Karpas-422 (cell line): ENCODE results near the gene UNC5B. TPM values are rescaled to one million over a fixed set of nuclear protein-coding genes. Genes with fewer than 3 reads are reported as not detected.

Source experiments
- DNase-seq: peaks from one replicate; pipeline ENCODE4 v3.0.0-alpha.2; 2015
- H2AFZ ChIP-seq: fragments of 200-600 bp; sonication (generic); 2 replicates; pipeline ENCODE4 v1.6.1; 2014; ENCODE audit warnings: antibody characterized with exemption, low read length, mixed read lengths
- H3K27ac ChIP-seq: fragments of 200-600 bp; sonication (generic); 2 replicates; pipeline ENCODE4 v1.5.1; 2014; ENCODE audit warnings: mild to moderate bottlenecking, low read length, moderate library complexity
- H3K27me3 ChIP-seq: fragments of 200-600 bp; sonication (generic); 2 replicates; pipeline ENCODE4 v1.6.1; 2014; ENCODE audit warnings: low read length, mixed read lengths
- H3K36me3 ChIP-seq: fragments of 200-600 bp; sonication (generic); 2 replicates; pipeline ENCODE4 v1.6.1; 2014; ENCODE audit warnings: low read length, mixed read lengths; ENCODE audit not compliant: insufficient read depth
- H3K4me1 ChIP-seq: fragments of 200-600 bp; sonication (generic); 2 replicates; pipeline ENCODE4 v1.6.1; 2014; ENCODE audit warnings: mild to moderate bottlenecking, low read length, mixed read lengths
- H3K4me2 ChIP-seq: fragments of 200-600 bp; sonication (generic); 2 replicates; pipeline ENCODE4 v1.6.1; 2014; ENCODE audit warnings: low read length, low read depth, mild to moderate bottlenecking; ENCODE audit not compliant: poor library complexity, severe bottlenecking
- H3K4me3 ChIP-seq: fragments of 200-600 bp; sonication (generic); 2 replicates; pipeline ENCODE4 v1.5.1; 2014; ENCODE audit warnings: mild to moderate bottlenecking, antibody characterized with exemption, low read length, mixed read lengths
- H3K79me2 ChIP-seq: fragments of 200-600 bp; sonication (generic); 2 replicates; pipeline ENCODE4 v1.6.1; 2014; ENCODE audit warnings: mild to moderate bottlenecking, low read length, mixed read lengths
- H3K9ac ChIP-seq: fragments of 200-600 bp; sonication (generic); 2 replicates; pipeline ENCODE4 v1.6.0; 2014; ENCODE audit warnings: low read length
- H3K9me2 ChIP-seq: fragments of 200-600 bp; sonication (generic), shearing (Covaris generic); replicated peaks from 2 replicates; pipeline ENCODE4 v1.6.0; 2014; ENCODE audit warnings: mild to moderate bottlenecking, low read length, moderate library complexity; ENCODE audit not compliant: insufficient read depth
- H3K9me3 ChIP-seq: fragments of 300-700, 200-600 bp; sonication (generic); 2 replicates; pipeline ENCODE4 v1.6.1; 2014; ENCODE audit warnings: low read length, mixed read lengths
- H4K20me1 ChIP-seq: fragments of 200-600 bp; sonication (generic); 2 replicates; pipeline ENCODE4 v1.6.1; 2014; ENCODE audit warnings: mild to moderate bottlenecking, antibody characterized with exemption, low read length, low read depth; ENCODE audit not compliant: insufficient read depth
- total RNA-seq: library from RNA; depleted of rRNA; stranded (reverse); fragments of >200 nt; shearing (Covaris generic); gene quantifications from 2 replicates; pipeline ENCODE4 v1.2.3, GENCODE V29; 2014; ENCODE audit warnings: low replicate concordance

Gene UNC5B
- total RNA-seq, 1 experiment from 2014 or later: not detected

DNA sequence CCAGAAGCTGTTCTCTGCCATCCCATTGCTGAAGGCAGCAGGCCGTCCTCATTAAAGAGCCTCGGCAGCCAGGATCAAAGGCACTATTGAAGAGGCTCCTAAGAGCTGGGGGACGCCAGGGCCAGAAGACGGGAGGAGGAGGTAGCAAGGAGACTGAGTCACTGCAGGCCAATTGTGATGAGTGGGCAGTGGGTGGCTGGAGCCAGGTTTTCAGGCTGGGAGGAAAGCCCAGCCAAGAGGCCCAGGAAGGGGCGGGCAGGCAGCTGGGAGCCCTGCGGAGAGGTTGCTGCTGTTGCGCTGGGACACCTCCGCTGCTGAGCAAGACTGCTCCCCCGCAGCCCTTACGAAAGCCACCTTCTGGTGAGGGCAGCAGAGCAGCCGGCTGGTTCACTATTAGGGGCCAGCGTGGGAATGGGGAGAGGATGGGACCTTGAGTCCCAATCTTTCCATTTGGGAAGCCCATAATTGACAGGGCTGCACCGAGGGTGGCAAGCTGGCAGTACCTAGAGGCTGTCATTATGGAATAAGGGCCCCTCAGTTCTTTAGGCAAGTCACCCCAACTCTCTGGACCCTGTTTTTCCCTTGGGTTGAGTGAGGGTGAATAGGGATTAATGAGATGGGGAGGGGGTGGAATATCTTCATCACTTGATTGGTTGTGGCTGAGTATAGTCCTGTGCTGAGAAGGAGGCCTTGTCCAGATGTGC, 48.4 kb downstream of the UNC5B start:
- no peaks in the 10 kb centered on the region for H3K36me3 ChIP-seq
- DNase-seq: no peak
- H2AFZ ChIP-seq: no peak overlapping the region
- H3K4me3 ChIP-seq: no peak overlapping the region
- H3K4me1 ChIP-seq: no peaks in the 10 kb centered on the region
- H3K9me3 ChIP-seq: no peaks in the 10 kb centered on the region
- no peaks in the 10 kb centered on the region for H4K20me1 ChIP-seq
- no peaks in the 10 kb centered on the region for H3K27me3 ChIP-seq
- H3K9me2 ChIP-seq: no peaks in the 10 kb centered on the region
- no peak overlapping the region for H3K4me2 ChIP-seq
- no peak overlapping the region for H3K27ac ChIP-seq
- no peaks in the 10 kb centered on the region for H3K79me2 ChIP-seq
- no peak overlapping the region for H3K9ac ChIP-seq

GRCh38 chr10:71262027-71262426, 49.7 kb downstream of the UNC5B start:
- no peaks in the 10 kb centered on the region for H4K20me1 ChIP-seq
- H3K4me1 ChIP-seq: no peaks in the 10 kb centered on the region; the same call in 1 of the 2 replicates
- H3K27me3 ChIP-seq: no peaks in the 10 kb centered on the region
- H2AFZ ChIP-seq: no peak overlapping the region
- no peak overlapping the region for H3K27ac ChIP-seq
- H3K9me2 ChIP-seq: no peaks in the 10 kb centered on the region
- no peak overlapping the region for H3K9ac ChIP-seq
- DNase-seq: no peak
- H3K9me3 ChIP-seq: no peaks in the 10 kb centered on the region
- no peak overlapping the region for H3K4me2 ChIP-seq
- H3K79me2 ChIP-seq: no peaks in the 10 kb centered on the region
- no peak overlapping the region for H3K4me3 ChIP-seq
- no peaks in the 10 kb centered on the region for H3K36me3 ChIP-seq

GRCh38 chr10:71262817-71263216, 50.4 kb downstream of the UNC5B start:
- DNase-seq: no peak
- Histone ChIP-seq H3K4me3 (no peak overlapping the region), H2AFZ (no peak overlapping the region), H3K4me1 (no peaks in the 10 kb centered on the region; the same call in 1 of the 2 replicates), H3K27me3 (no peaks in the 10 kb centered on the region), H3K9me3 (no peaks in the 10 kb centered on the region), H3K9me2 (no peaks in the 10 kb centered on the region), H3K79me2 (no peaks in the 10 kb centered on the region), H3K36me3 (no peaks in the 10 kb centered on the region), H3K27ac (no peak overlapping the region), H3K4me2 (no peak overlapping the region), H3K9ac (no peak overlapping the region), H4K20me1 (no peaks in the 10 kb centered on the region)

DNA sequence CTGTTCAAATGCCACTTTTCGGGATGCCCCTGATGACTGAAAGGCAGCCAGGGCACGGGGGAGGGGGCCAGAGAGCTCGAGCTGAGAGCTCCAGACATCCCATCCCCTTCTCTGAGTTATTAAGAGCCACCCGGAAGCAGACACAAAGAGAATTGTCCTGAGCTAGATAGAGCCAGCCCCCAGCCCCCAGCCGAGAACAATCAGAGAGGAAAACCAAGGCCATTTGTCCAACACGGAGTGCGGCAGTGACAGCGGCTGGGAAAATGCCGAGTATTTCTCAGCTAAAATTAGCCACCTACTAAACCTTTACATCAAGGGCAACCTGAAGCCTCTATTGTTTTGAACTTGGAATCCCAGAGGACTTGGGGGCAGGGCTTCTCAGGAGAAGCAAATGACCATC, 51.0 kb downstream of the UNC5B start:
- no peak overlapping the region for H3K4me2 ChIP-seq

DNA sequence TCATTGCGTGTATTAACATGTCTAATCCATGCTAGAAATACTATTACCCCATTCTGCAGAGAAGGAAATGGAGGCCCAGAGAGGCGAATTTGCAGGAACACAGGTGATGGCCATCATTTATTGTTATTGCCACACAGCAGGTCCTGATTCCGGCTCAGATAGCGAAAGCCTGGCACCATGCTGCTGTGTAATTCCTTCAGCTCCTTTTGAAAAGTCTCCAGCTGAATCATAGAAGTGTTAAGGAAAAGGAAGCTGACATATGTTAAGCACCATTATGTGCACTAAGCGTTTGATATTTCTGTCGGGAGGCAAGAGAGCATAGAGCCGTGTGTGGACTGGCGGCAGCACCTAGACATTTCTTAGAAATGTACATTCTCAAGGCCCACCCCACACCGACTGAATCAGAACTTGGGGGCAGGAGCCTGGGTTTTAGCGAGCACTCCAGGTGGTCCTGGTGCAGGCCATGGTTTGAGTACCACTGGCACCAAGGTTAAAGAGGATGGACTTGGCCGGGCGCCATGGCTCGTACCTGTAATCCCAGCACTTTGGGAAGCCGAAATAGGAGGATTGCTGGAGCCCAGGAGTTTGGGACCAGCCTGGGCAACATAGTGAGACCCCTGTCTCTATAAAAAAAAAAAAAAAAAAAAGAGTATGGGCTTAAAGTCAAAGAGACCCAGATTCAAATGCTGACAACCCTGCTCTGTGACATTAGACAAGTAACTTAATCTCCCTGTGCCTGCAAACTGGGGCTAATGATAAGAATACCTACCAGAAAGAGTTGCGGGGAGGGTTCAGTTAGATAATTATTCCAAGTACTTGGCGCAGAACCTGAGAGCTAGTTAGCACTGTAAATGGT, 52.2 kb downstream of the UNC5B start:
- Histone ChIP-seq H3K4me2 (no peak overlapping the region), H3K9ac (no peak overlapping the region), H2AFZ (no peak overlapping the region), H4K20me1 (no peaks in the 10 kb centered on the region), H3K4me3 (no peak overlapping the region), H3K27ac (no peak overlapping the region), H3K27me3 (no peaks in the 10 kb centered on the region), H3K79me2 (no peaks in the 10 kb centered on the region), H3K4me1 (no peaks in the 10 kb centered on the region; the same call in 1 of the 2 replicates), H3K9me2 (no peaks in the 10 kb centered on the region), H3K36me3 (no peaks in the 10 kb centered on the region), H3K9me3 (no peaks in the 10 kb centered on the region)
- no peak for DNase-seq

More for the DNA sequence above, 51.0 kb downstream of the UNC5B start:
- Histone ChIP-seq H3K9ac (no peak overlapping the region), H2AFZ (no peak overlapping the region), H3K27me3 (no peaks in the 10 kb centered on the region), H3K4me1 (no peaks in the 10 kb centered on the region; the same call in 1 of the 2 replicates), H3K4me3 (no peak overlapping the region), H3K9me3 (no peaks in the 10 kb centered on the region), H3K79me2 (no peaks in the 10 kb centered on the region), H3K9me2 (no peaks in the 10 kb centered on the region), H3K27ac (no peak overlapping the region), H3K36me3 (no peaks in the 10 kb centered on the region), H4K20me1 (no peaks in the 10 kb centered on the region)
- DNase-seq: no peak

GRCh38 chr10:71265201-71265575, 52.8 kb downstream of the UNC5B start:
- no peak overlapping the region for H3K4me2 ChIP-seq
- H3K79me2 ChIP-seq: no peaks in the 10 kb centered on the region
- no peaks in the 10 kb centered on the region for H3K36me3 ChIP-seq
- no peak overlapping the region for H3K4me3 ChIP-seq
- no peaks in the 10 kb centered on the region; the same call in 1 of the 2 replicates for H3K4me1 ChIP-seq
- DNase-seq: no peak
- no peaks in the 10 kb centered on the region for H3K27me3 ChIP-seq
- H4K20me1 ChIP-seq: no peaks in the 10 kb centered on the region
- H2AFZ ChIP-seq: no peak overlapping the region
- H3K9me2 ChIP-seq: no peaks in the 10 kb centered on the region
- no peak overlapping the region for H3K27ac ChIP-seq
- H3K9ac ChIP-seq: no peak overlapping the region
- no peaks in the 10 kb centered on the region for H3K9me3 ChIP-seq

GRCh38 chr10:71265618-71266146, 53.3 kb downstream of the UNC5B start:
- H3K4me1 ChIP-seq: no peaks in the 10 kb centered on the region; the same call in 1 of the 2 replicates
- H3K27ac ChIP-seq: no peak overlapping the region
- no peaks in the 10 kb centered on the region for H3K9me2 ChIP-seq
- no peak overlapping the region for H3K4me2 ChIP-seq
- H3K9me3 ChIP-seq: no peaks in the 10 kb centered on the region
- no peaks in the 10 kb centered on the region for H3K79me2 ChIP-seq
- no peaks in the 10 kb centered on the region for H4K20me1 ChIP-seq
- H2AFZ ChIP-seq: no peak overlapping the region
- no peaks in the 10 kb centered on the region for H3K36me3 ChIP-seq
- no peak for DNase-seq
- no peak overlapping the region for H3K4me3 ChIP-seq
- H3K9ac ChIP-seq: peak overlapping the region; percentile 14; the same call in 1 of the 2 replicates
- H3K27me3 ChIP-seq: no peaks in the 10 kb centered on the region
